ENCODE measurements around the gene SNW1. TPM values are rescaled to one million over a fixed set of nuclear protein-coding genes. Genes with fewer than 3 reads are reported as not detected.

Gene SNW1
- total and polyA plus RNA-seq, 4 donors: 17.3 to 33.8 (median 18.4) TPM

DNA sequence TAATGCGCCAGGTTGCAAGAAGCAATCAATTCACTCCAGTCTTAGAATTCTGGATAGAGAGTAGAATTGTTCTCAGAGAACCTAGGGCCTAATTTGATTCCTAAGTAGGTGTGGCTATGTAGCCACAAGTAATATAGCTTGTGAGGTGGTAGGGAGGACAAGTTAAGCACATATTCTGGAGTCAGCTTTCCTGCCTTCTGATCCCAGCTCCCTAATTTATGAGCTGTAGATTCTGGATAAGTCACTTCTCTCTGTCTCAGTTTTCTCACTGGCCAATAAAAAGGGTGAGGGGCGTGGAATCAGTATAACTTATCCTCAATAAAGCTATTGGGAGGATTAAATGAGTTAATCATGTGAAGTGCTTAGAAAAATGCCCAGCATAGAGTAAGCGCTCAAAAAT, 3.0 kb upstream of the SNW1 start:
- H3K4me1 ChIP-seq (ENCODE audit: control insufficient read depth in 4 of 4, insufficient read depth in 4 of 4, low read length in 3 of 4): peaks cover 5 to 15% (median 9%) of the 10 kb centered on the region in 4 donors
- H3K4me3 ChIP-seq (ENCODE audit: low read depth in 1 of 3, low read length in 3 of 3): no peak overlapping the region
- TF ChIP-seq RAD21 (IDR thresholded peaks at IDR 0.05): no peak
- TF ChIP-seq JUND (IDR thresholded peaks at IDR 0.05): no peak
- no peak for TF ChIP-seq YY1 (IDR thresholded peaks at IDR 0.05)
- no peak for TF ChIP-seq TAF1 (conservative IDR thresholded peaks at IDR 0.05)
- H3K27me3 ChIP-seq (ENCODE audit: control insufficient read depth in 4 of 4, insufficient read depth in 4 of 4, low read length in 3 of 4): no peaks in the 10 kb centered on the region
- H3K9me3 ChIP-seq (ENCODE audit: control insufficient read depth in 4 of 4, low read length in 3 of 4): no peaks in the 10 kb centered on the region
- H3K36me3 ChIP-seq (ENCODE audit: control insufficient read depth in 4 of 4, insufficient read depth in 3 of 4, low read depth in 1 of 4, low read length in 3 of 4): no peaks in the 10 kb centered on the region
- no peak overlapping the region for H3K9ac ChIP-seq (ENCODE audit: low read depth in 1 of 2, low read length in 2 of 2)
- WGBS: 92% methylated on average over 3 of the region's 3 CpGs
- no peak overlapping the region for H3K27ac ChIP-seq (ENCODE audit: low read depth in 1 of 2, low read length in 2 of 2)
- DNase-seq (ENCODE audit: low spot score): no peak

DNA sequence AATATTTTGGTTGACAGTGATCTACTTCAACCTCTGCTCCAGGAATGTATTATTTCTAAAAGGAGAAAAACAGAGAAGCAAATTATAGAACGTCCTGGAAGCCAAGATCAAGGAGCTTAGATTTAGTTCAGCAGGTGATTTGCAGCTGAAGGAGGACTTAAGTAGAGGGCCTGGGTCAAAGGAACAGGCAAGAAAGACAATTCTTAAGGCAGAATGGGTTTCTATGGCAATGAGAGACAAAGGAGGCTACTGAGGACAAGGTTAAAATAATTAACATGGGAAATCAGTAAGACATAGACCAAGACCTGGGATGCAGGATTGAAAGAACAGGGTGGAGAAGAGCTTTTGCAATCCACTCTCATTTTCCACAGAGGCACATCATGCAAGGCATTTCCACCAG, 2.4 kb upstream of the SNW1 start:
- no peaks in the 10 kb centered on the region for H3K36me3 ChIP-seq (ENCODE audit: control insufficient read depth in 4 of 4, insufficient read depth in 3 of 4, low read depth in 1 of 4, low read length in 3 of 4)
- no peak overlapping the region for H3K4me3 ChIP-seq (ENCODE audit: low read depth in 1 of 3, low read length in 3 of 3)
- H3K9me3 ChIP-seq (ENCODE audit: control insufficient read depth in 4 of 4, low read length in 3 of 4): no peaks in the 10 kb centered on the region
- WGBS: 73% methylated on average over 1 of the region's 1 CpG
- TF ChIP-seq GABPA (IDR thresholded peaks at IDR 0.05 in 1 of 2, conservative IDR thresholded peaks at IDR 0.05 in 1 of 2) (no peak), HNF4A (conservative IDR thresholded peaks at IDR 0.05) (no peak), FOXA1 (IDR thresholded peaks at IDR 0.05) (no peak), YY1 (IDR thresholded peaks at IDR 0.05) (no peak)
- TF ChIP-seq, protein P1, sequence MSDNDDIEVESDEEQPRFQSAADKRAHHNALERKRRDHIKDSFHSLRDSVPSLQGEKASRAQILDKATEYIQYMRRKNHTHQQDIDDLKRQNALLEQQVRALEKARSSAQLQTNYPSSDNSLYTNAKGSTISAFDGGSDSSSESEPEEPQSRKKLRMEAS (IDR thresholded peaks at IDR 0.05): no peak
- H3K27me3 ChIP-seq (ENCODE audit: control insufficient read depth in 4 of 4, insufficient read depth in 4 of 4, low read length in 3 of 4): no peaks in the 10 kb centered on the region
- H3K9ac ChIP-seq (ENCODE audit: low read depth in 1 of 2, low read length in 2 of 2): no peak overlapping the region
- H3K4me1 ChIP-seq (ENCODE audit: control insufficient read depth in 4 of 4, insufficient read depth in 4 of 4, low read length in 3 of 4): peaks cover 7 to 19% (median 10%) of the 10 kb centered on the region in 4 donors
- no peak overlapping the region for H3K27ac ChIP-seq (ENCODE audit: low read depth in 1 of 2, low read length in 2 of 2)
- no peak for DNase-seq (ENCODE audit: low spot score)

DNA sequence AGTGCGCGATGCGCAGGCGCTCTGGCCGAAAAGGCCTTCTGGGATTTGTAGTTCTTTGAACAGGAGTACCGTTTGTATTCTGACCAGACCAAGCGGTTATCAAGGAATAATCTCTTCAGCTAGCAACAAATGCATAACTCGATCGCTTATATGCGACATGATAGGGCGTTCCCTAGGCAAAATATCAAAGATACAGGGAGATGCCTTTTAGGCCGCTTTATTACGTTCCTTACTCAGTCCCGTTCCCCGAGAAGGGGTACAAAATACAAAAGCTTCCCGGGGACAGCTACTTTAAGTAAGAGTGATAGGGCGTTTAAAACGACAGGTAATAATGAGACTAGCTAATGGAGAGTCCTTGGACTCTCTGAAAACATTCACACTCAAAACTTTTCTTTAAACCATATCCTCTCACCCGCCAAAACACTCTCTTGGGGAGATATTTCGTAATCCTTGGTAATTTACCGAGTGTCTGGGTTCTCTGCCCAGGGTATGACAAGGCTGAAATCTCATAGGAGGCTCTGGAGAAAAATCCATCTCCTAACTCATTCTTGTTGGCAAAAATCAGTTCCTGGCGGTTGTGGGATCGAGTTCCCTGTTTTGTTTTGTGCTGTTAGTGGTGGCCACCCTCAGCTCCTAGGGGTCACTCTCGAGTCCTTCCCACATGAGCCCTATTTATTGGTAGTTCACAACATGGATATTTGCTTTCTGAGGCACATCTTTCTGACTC, 412 bp upstream of the SNW1 start:
- H3K27ac ChIP-seq (ENCODE audit: low read depth in 1 of 2, low read length in 2 of 2): peak overlapping the region; percentile 82 to 85

More for the DNA sequence above, 412 bp upstream of the SNW1 start:
- Histone ChIP-seq H3K9ac (ENCODE audit: low read depth in 1 of 2, low read length in 2 of 2) (peak overlapping the region; percentile 79 to 87), H3K4me1 (ENCODE audit: control insufficient read depth in 4 of 4, insufficient read depth in 4 of 4, low read length in 3 of 4) (peaks cover 7 to 19% (median 10%) of the 10 kb centered on the region in 4 donors), H3K4me3 (ENCODE audit: low read depth in 1 of 3, low read length in 3 of 3) (peak overlapping the region; percentile 78 to 96 (median 93)), H3K36me3 (ENCODE audit: control insufficient read depth in 4 of 4, insufficient read depth in 3 of 4, low read depth in 1 of 4, low read length in 3 of 4) (peaks cover 0 to 2% (median 0%) of the 10 kb centered on the region in 4 donors), H3K27me3 (ENCODE audit: control insufficient read depth in 4 of 4, insufficient read depth in 4 of 4, low read length in 3 of 4) (no peaks in the 10 kb centered on the region), H3K9me3 (ENCODE audit: control insufficient read depth in 4 of 4, low read length in 3 of 4) (no peaks in the 10 kb centered on the region)
- peak in 1 of 2 donors; percentile 30 for TF ChIP-seq RAD21 (IDR thresholded peaks at IDR 0.05)
- no peak for TF ChIP-seq GABPA (IDR thresholded peaks at IDR 0.05 in 1 of 2, conservative IDR thresholded peaks at IDR 0.05 in 1 of 2)
- no peak for TF ChIP-seq RXRA (IDR thresholded peaks at IDR 0.05)
- TF ChIP-seq FOXA2 (IDR thresholded peaks at IDR 0.05): no peak
- TF ChIP-seq, protein P2, sequence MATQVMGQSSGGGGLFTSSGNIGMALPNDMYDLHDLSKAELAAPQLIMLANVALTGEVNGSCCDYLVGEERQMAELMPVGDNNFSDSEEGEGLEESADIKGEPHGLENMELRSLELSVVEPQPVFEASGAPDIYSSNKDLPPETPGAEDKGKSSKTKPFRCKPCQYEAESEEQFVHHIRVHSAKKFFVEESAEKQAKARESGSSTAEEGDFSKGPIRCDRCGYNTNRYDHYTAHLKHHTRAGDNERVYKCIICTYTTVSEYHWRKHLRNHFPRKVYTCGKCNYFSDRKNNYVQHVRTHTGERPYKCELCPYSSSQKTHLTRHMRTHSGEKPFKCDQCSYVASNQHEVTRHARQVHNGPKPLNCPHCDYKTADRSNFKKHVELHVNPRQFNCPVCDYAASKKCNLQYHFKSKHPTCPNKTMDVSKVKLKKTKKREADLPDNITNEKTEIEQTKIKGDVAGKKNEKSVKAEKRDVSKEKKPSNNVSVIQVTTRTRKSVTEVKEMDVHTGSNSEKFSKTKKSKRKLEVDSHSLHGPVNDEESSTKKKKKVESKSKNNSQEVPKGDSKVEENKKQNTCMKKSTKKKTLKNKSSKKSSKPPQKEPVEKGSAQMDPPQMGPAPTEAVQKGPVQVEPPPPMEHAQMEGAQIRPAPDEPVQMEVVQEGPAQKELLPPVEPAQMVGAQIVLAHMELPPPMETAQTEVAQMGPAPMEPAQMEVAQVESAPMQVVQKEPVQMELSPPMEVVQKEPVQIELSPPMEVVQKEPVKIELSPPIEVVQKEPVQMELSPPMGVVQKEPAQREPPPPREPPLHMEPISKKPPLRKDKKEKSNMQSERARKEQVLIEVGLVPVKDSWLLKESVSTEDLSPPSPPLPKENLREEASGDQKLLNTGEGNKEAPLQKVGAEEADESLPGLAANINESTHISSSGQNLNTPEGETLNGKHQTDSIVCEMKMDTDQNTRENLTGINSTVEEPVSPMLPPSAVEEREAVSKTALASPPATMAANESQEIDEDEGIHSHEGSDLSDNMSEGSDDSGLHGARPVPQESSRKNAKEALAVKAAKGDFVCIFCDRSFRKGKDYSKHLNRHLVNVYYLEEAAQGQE (IDR thresholded peaks at IDR 0.05): no peak
- TF ChIP-seq, protein P3, sequence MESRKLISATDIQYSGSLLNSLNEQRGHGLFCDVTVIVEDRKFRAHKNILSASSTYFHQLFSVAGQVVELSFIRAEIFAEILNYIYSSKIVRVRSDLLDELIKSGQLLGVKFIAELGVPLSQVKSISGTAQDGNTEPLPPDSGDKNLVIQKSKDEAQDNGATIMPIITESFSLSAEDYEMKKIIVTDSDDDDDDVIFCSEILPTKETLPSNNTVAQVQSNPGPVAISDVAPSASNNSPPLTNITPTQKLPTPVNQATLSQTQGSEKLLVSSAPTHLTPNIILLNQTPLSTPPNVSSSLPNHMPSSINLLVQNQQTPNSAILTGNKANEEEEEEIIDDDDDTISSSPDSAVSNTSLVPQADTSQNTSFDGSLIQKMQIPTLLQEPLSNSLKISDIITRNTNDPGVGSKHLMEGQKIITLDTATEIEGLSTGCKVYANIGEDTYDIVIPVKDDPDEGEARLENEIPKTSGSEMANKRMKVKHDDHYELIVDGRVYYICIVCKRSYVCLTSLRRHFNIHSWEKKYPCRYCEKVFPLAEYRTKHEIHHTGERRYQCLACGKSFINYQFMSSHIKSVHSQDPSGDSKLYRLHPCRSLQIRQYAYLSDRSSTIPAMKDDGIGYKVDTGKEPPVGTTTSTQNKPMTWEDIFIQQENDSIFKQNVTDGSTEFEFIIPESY (IDR thresholded peaks at IDR 0.05): no peak
- TF ChIP-seq, protein P1 (IDR thresholded peaks at IDR 0.05): no peak
- peak; percentile 85 for DNase-seq (ENCODE audit: low spot score)
- under 1% methylated on average over 24 of the region's 24 CpGs for WGBS
